ENCODE data around the gene PLAAT4. TPM values are rescaled to one million over a fixed set of nuclear protein-coding genes. Genes with fewer than 3 reads are reported as not detected.
A peak's percentile ranks its signal among the peaks of the same experiment; 100 is the strongest.

PLAAT4 gene
- total and polyA plus RNA-seq, 2 experiments from 2014 or later, result 0.69 to 4.6 TPM

DNA sequence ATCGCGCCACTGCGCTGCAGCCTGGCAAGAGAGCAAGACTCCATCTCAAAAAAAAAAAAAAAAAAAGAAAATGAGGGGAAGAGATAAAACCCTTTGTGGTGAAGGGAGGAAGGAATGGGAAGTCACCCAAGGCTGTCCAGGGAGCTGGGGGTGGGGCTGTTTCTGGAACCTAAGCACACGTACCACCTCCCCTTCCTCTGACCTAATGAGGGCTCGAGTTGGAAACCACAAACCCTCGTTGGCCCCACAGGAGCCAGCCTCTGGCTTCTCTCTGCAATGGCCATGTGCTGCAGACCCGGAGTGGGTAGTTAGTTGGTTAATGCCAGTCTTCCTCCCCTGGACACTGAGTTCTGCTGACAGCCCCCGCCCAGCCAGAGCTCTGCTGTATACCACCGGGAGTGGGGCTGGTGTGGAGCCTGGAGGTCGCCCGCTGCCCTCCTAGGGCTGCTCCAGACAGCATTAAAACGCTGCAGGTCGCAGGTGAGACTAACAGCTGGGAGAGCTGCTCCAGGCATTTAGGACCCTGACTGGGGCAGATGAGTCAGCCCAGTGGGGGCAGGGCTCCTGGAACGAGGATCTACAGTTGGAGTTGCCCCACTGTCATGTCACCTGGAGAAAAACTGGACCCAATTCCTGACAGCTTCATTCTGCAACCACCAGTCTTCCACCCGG lies 30.6 kb upstream of the PLAAT4 start, which contains the start of gene LGALS12:
Gene LGALS12 (plus strand): TSS at position 228 of the 672 bp plus-strand sequence. CDS start 375 bp downstream, at position 603.
- peaks cover 20% of the 10 kb centered on the region; the same call in 2 of the 3 replicates for H3K36me3 Mint-ChIP-seq (ENCODE audit: low read depth)
- DNase-seq (ENCODE audit: low spot score), result peak; percentile 23
- peak; percentile 32 for ATAC-seq
- no peaks in the 10 kb centered on the region; the same call in 1 of the 2 replicates for H3F3A ChIP-seq (replicated peaks; ENCODE audit: low read depth)
- no peak within 1 kb of the TSS for H3K27ac ChIP-seq (ENCODE audit: low read depth)
- peaks cover 9% of the 10 kb centered on the region; the same call in 1 of the 2 replicates for H3K9me2 ChIP-seq (ENCODE audit: insufficient read depth)
- peaks cover 21% of the 10 kb centered on the region for H3K9me3 Mint-ChIP-seq
- peak within 1 kb of the TSS; percentile 54; the same call in 1 of the 2 replicates for H3K4me2 ChIP-seq
- H3K4me1 Mint-ChIP-seq, result peaks cover 45% of the 10 kb centered on the region
- H3K36me3 ChIP-seq (ENCODE audit: insufficient read depth), result no peaks in the 10 kb centered on the region
- H3K4me1 ChIP-seq (ENCODE audit: insufficient read depth), result peaks cover 26% of the 10 kb centered on the region
- H3K79me2 ChIP-seq (replicated peaks; ENCODE audit: insufficient read depth), result no peaks in the 10 kb centered on the region
- peaks cover 11% of the 10 kb centered on the region for H3K27me3 Mint-ChIP-seq (ENCODE audit: insufficient read depth, low read depth, poor library complexity)
- TF ChIP-seq, protein P1, sequence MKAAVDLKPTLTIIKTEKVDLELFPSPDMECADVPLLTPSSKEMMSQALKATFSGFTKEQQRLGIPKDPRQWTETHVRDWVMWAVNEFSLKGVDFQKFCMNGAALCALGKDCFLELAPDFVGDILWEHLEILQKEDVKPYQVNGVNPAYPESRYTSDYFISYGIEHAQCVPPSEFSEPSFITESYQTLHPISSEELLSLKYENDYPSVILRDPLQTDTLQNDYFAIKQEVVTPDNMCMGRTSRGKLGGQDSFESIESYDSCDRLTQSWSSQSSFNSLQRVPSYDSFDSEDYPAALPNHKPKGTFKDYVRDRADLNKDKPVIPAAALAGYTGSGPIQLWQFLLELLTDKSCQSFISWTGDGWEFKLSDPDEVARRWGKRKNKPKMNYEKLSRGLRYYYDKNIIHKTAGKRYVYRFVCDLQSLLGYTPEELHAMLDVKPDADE (IDR thresholded peaks at IDR 0.05), result no peak
- TF ChIP-seq, protein P2, sequence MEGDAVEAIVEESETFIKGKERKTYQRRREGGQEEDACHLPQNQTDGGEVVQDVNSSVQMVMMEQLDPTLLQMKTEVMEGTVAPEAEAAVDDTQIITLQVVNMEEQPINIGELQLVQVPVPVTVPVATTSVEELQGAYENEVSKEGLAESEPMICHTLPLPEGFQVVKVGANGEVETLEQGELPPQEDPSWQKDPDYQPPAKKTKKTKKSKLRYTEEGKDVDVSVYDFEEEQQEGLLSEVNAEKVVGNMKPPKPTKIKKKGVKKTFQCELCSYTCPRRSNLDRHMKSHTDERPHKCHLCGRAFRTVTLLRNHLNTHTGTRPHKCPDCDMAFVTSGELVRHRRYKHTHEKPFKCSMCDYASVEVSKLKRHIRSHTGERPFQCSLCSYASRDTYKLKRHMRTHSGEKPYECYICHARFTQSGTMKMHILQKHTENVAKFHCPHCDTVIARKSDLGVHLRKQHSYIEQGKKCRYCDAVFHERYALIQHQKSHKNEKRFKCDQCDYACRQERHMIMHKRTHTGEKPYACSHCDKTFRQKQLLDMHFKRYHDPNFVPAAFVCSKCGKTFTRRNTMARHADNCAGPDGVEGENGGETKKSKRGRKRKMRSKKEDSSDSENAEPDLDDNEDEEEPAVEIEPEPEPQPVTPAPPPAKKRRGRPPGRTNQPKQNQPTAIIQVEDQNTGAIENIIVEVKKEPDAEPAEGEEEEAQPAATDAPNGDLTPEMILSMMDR (conservative IDR thresholded peaks at IDR 0.05; ENCODE audit: low read depth in 2 of 2), result no peak
- TF ChIP-seq CREB1 (CRISPR knock-in tag; IDR thresholded peaks at IDR 0.05; ENCODE audit: low read depth), result no peak
- TF ChIP-seq REST (IDR thresholded peaks at IDR 0.05; ENCODE audit: unreplicated experiment), result no peak
- TF ChIP-seq ZNF331 (CRISPR knock-in tag; IDR thresholded peaks at IDR 0.05; ENCODE audit: low read depth), result no peak
- TF ChIP-seq NANOG (IDR thresholded peaks at IDR 0.05; ENCODE audit: borderline replicate concordance), result no peak
- TF ChIP-seq ZNF462 (CRISPR knock-in tag; IDR thresholded peaks at IDR 0.05), result no peak
- no peak for TF ChIP-seq EZH2phosphoT487 (IDR thresholded peaks at IDR 0.05; ENCODE audit: unreplicated experiment)
- TF ChIP-seq ZNF114 (CRISPR knock-in tag; IDR thresholded peaks at IDR 0.05), result no peak
- no peak for TF ChIP-seq EZH2 (IDR thresholded peaks at IDR 0.05; ENCODE audit: low read depth, unreplicated experiment)
- TF ChIP-seq STAT1 (IDR thresholded peaks at IDR 0.05; ENCODE audit: unreplicated experiment), result no peak
- no peak for TF ChIP-seq JUNB (IDR thresholded peaks at IDR 0.05; ENCODE audit: unreplicated experiment)
- no peak for TF ChIP-seq POLR2AphosphoS5 (IDR thresholded peaks at IDR 0.05; ENCODE audit: low read depth)
- H4K20me1 ChIP-seq (replicated peaks; ENCODE audit: insufficient read depth), result no peaks in the 10 kb centered on the region
- no peak within 1 kb of the TSS for H3K4me3 ChIP-seq
- no peaks in the 10 kb centered on the region for H3K27me3 ChIP-seq (ENCODE audit: insufficient read depth)
- no peak within 1 kb of the TSS for H3K27ac Mint-ChIP-seq
- peak within 1 kb of the TSS; percentile 74; the same call in 1 of the 2 replicates for H2AFZ ChIP-seq
- H3K4me3 Mint-ChIP-seq, result no peak within 1 kb of the TSS
